ENCODE measurements around the gene ABI3BP.

Gene ABI3BP

GRCh38 chr3:100765437-100765975 is 227.7 kb downstream of the ABI3BP start:
- no peak for DNase-seq

GRCh38 chr3:100761951-100762350 is 231.3 kb downstream of the ABI3BP start:
- no peak for DNase-seq

GRCh38 chr3:100761211-100761942 is 231.8 kb downstream of the ABI3BP start:
- DNase-seq: no peak

- DNase-seq: no peak
These were observed 232.8 kb downstream of the ABI3BP start for GRCh38 chr3:100760377-100760776.

- DNase-seq: no peak
These were observed 233.3 kb downstream of the ABI3BP start for GRCh38 chr3:100759950-100760349.

- no peak for DNase-seq
These were observed 234.1 kb downstream of the ABI3BP start for GRCh38 chr3:100759159-100759558.

GRCh38 chr3:100756441-100756840 is 236.8 kb downstream of the ABI3BP start:
- no peak for DNase-seq

GRCh38 chr3:100754563-100755334 is 238.5 kb downstream of the ABI3BP start:
- no peak for DNase-seq

- DNase-seq: peak; percentile 16
These were observed 239.4 kb downstream of the ABI3BP start for GRCh38 chr3:100753846-100754245.

GRCh38 chr3:100748967-100749366 is 244.3 kb downstream of the ABI3BP start:
- no peak for DNase-seq

GRCh38 chr3:100748220-100748619 is 245.0 kb downstream of the ABI3BP start:
- no peak for DNase-seq

GRCh38 chr3:100746092-100746491 is 247.1 kb downstream of the ABI3BP start:
- no peak for DNase-seq

- no peak for DNase-seq
These were observed 247.6 kb downstream of the ABI3BP start for GRCh38 chr3:100745617-100746016.

- no peak for DNase-seq
These were observed 248.6 kb downstream of the ABI3BP start for GRCh38 chr3:100744671-100745070.

GRCh38 chr3:100743535-100743934 is 249.7 kb downstream of the ABI3BP start:
- DNase-seq: no peak

GRCh38 chr3:100740207-100740606 is 253.0 kb downstream of the ABI3BP start:
- DNase-seq: no peak

- no peak for DNase-seq
These were observed 255.9 kb downstream of the ABI3BP start for GRCh38 chr3:100737334-100737733.

GRCh38 chr3:100732435-100732834 is 260.8 kb downstream of the ABI3BP start:
- DNase-seq: no peak

- no peak for DNase-seq
These were observed 262.7 kb downstream of the ABI3BP start for GRCh38 chr3:100730524-100730923.

- DNase-seq: no peak
These were observed 266.5 kb downstream of the ABI3BP start for GRCh38 chr3:100726706-100727105.

- no peak for DNase-seq
These were observed 267.2 kb downstream of the ABI3BP start for GRCh38 chr3:100725935-100726513.

- no peak for DNase-seq
These were observed 272.8 kb downstream of the ABI3BP start for GRCh38 chr3:100720426-100720825.

GRCh38 chr3:100719136-100719535 is 274.1 kb downstream of the ABI3BP start:
- no peak for DNase-seq

Data from NCI-H2171 (cell line).